Superior temporal gyrus (tissue), 1 donor: ENCODE data around the gene DDR1.
A peak's percentile ranks its signal among the peaks of the same experiment; 100 is the strongest.
"Not testable (repeated sequence)": the region's sequence is repeated elsewhere in the genome, so short reads cannot be mapped to it uniquely, and the experiment has no call there.

ENCODE experiments used
- DNase-seq: peaks from one replicate; pipeline ENCODE4 v3.0.0-alpha.2; 2016; ENCODE audit errors: extremely low spot score

Gene DDR1

DNA sequence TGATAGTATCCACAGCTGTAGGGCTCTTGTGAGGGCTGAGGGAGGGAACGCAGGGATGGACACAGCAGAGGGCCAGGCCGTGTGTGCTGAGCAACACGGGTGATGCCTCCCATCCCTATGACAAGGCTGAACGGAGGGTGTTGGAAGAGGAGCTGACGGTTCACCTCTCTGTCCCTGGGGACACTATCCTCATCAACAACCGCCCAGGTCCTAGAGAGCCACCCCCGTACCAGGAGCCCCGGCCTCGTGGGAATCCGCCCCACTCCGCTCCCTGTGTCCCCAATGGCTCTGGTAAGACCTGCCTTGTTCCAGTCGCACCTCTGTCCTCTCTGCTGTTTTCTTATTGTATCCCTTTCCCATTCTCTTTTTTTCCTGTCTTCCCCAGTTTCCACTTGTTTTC is 10.1 kb downstream of the DDR1 start:
- DNase-seq: no peak

- no peak for DNase-seq
These were observed 10.6 kb downstream of the DDR1 start for GRCh38 chr6:30894935-30895334.

DNA sequence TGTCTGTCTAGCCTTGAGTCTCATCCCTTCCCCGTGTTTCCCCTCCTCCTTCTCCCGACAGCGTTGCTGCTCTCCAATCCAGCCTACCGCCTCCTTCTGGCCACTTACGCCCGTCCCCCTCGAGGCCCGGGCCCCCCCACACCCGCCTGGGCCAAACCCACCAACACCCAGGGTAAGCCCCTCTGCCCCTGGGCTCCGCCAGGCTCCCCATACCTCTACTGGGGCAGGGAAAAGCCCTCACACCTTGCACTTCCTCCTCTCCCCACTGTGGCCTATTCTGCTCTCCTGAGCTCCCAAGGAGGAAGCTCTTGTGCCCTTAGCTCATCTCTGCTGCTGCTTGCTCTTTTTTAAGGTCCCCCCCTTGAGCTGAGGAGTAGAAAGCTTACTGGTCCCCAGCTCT is 11.0 kb downstream of the DDR1 start:
- no peak for DNase-seq

GRCh38 chr6:30896541-30896940 is 12.2 kb downstream of the DDR1 start:
- DNase-seq: no peak

- DNase-seq: no peak
These were observed 13.6 kb downstream of the DDR1 start for GRCh38 chr6:30897882-30898281.

DNA sequence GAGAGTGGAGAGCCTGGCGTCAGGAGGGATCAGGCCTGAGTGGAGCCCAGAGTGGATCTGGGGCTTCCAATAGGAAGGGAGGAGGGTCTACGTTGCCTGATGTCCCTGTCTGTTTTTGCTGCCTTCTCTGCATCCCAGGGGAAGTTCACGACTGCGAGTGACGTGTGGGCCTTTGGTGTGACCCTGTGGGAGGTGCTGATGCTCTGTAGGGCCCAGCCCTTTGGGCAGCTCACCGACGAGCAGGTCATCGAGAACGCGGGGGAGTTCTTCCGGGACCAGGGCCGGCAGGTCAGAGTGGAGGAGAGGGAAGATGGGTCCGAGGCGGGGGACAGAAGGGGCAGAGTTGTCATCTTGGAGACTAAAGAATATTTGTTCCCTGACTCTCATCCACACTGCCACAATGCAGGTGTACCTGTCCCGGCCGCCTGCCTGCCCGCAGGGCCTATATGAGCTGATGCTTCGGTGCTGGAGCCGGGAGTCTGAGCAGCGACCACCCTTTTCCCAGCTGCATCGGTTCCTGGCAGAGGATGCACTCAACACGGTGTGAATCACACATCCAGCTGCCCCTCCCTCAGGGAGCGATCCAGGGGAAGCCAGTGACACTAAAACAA is 14.5 kb downstream of the DDR1 start:
- no peak for DNase-seq

GRCh38 chr6:30900863-30901417 is 16.6 kb downstream of the DDR1 start:
- no peak for DNase-seq

- DNase-seq: no peak
These were observed 17.1 kb downstream of the DDR1 start for GRCh38 chr6:30901436-30901835.

- not testable (repeated sequence) for DNase-seq
These were observed 17.9 kb downstream of the DDR1 start for GRCh38 chr6:30902196-30902595.

GRCh38 chr6:30902709-30903108 is 18.4 kb downstream of the DDR1 start:
- DNase-seq: no peak

- DNase-seq: no peak
These were observed 18.9 kb downstream of the DDR1 start for GRCh38 chr6:30903236-30903635.

- not testable (repeated sequence) for DNase-seq
These were observed 23.0 kb downstream of the DDR1 start for GRCh38 chr6:30907290-30907757.

DNA sequence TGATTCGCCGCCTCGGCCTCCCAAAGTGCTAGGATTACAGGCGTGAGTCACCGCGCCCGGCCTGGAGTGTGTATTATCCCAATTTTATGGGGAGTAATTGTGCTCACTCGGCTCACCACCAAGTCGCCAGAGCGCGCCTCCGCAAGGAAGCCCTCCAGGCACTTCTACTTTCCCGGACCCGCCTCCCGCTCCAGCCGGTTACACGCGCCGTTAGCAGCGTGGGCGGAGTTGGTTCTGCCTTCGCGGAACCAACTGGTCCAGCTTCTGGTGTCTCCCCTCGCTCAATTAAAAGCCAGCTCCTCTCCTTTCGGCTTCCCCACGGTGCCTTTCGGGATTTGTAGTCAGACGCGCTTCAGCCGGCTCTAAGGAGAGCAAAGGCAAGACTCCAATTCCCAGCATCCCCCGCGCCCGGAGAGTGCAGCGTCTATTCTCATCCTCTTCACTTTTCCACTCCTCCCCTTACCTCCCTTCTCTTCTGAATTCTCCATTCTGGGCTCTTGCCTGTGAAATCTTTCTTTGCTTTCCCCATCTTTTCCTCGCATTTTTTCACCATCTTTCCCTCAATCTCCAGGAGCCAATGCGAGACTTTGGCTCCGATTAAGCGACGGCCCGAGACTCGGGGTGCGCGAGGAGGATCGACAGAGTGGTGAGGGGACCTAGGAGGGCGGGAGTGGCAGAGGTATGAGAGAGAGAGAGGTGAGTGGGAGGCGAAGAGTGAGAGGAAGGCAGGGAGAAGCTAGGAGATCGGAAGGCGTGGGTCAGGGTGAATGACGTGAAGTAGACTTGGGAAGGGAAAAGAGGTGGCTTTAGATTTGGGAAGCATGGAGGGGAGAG is 23.7 kb downstream of the DDR1 start, which contains the start of gene GTF2H4:
Gene GTF2H4 (plus strand): TSS at position 450 of the 834 bp plus-strand sequence.
- DNase-seq: peak; percentile 99

DNA sequence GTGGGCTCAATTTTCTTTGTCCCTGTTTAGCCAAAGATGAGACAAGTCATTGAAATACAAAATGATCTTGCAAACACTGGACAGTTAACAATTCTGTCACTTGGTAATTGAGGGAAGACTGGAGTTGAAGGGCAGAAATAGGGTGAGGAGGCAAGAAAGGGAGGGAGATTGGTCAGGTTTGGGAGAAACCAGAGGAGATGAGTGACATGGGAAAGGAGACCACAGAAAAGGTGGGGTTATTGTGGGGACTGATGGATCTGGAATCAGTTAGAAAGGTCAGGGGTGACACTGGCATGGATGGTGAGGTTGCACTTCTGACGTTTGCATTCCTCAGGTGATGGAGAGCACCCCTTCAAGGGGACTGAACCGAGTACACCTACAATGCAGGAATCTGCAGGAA is 24.4 kb downstream of the DDR1 start:
- DNase-seq: no peak

GRCh38 chr6:30910473-30910872 is 26.2 kb downstream of the DDR1 start:
- not testable (repeated sequence) for DNase-seq

GRCh38 chr6:30912746-30913520 is 28.6 kb downstream of the DDR1 start:
- DNase-seq: no peak

GRCh38 chr6:30913721-30914075 is 29.4 kb downstream of the DDR1 start:
- peak; percentile 10 for DNase-seq

- peak; percentile 95 for DNase-seq
These were observed 29.9 kb downstream of the DDR1 start, which contains the start of gene VARS2 for GRCh38 chr6:30914076-30914853. TSS of gene VARS2 (plus strand) at chr6:30914238. CDS start at chr6:30914837, 599 bp downstream.

DNA sequence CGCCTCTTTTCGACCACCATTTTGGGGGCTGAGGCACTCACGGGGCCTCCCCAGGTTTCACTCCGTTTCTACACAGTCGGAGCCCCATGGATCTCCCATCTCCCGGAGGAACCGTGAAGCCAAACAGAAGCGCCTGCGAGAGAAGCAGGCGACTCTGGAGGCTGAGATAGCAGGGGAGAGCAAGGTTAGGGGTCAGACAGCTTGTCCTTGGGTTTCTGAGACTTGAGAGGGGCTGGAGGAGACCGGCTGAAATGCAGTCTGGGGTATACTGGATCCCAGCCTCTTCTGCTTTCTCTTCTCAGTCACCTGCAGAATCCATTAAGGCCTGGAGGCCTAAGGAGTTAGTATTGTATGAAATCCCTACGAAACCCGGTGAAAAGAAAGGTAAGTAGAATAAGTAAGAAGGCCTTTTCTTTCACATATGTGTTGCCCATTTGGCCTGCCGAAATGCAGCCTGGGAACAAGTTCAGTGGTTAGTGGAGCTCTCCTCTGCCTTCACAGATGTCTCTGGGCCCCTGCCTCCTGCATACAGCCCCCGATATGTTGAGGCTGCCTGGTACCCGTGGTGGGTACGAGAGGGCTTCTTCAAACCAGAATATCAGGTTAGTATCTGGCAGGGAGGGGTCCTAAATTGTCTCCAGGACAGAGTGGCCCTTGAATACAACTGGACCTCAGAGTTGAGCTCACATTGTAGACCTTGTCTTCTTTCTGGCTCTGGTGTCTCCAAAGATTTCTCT is 30.7 kb downstream of the DDR1 start:
- DNase-seq: no peak

GRCh38 chr6:30915591-30915946 is 31.2 kb downstream of the DDR1 start:
- DNase-seq: peak; percentile 90

DNA sequence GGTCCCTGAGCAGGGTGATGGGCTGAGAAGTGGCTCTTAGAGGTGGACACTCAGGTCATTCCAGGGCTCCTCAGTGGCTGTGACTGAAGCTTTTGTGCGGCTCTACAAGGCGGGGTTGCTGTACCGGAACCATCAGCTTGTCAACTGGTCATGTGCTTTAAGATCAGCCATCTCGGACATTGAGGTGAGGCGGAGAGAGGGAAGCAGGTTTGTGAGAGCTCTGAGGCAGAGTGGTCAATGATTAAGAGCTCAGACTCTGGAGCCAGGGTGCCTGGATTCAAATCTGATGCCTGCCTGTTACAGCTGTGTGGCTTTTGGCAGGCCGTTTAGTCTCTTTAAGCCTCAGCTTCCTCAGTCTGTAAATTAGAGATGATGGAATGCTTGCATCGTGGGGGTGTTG is 32.7 kb downstream of the DDR1 start:
- no peak for DNase-seq
